RWPE2 (cell line): ENCODE data around the gene TGM5.
"Not testable (repeated sequence)": the region's sequence is repeated elsewhere in the genome, so short reads cannot be mapped to it uniquely, and the experiment has no call there.

Experiments used
- ATAC-seq: fragments of 200-7000 bp; cut with Tn5 transposase; 3 replicates; pipeline ENCODE4 v1.9.1; 2021; ENCODE audit warnings: low read depth
- DNase-seq: peaks from one replicate; pipeline ENCODE4 v3.0.0-alpha.2; 2020; ENCODE audit warnings: low spot score
- H3K27ac ChIP-seq: fragments of 450-650 bp; 2 replicates; pipeline ENCODE4 v1.5.1; 2017; ENCODE audit warnings: mild to moderate bottlenecking; ENCODE audit not compliant: poor library complexity, severe bottlenecking
- H3K27me3 ChIP-seq: fragments of 250-450 bp; sonication (Bioruptor Pico); 2 replicates; pipeline ENCODE4 v1.5.1; 2021; ENCODE audit warnings: mild to moderate bottlenecking, moderate library complexity; ENCODE audit not compliant: insufficient read depth, poor library complexity, severe bottlenecking
- H3K36me3 ChIP-seq: fragments of 250-450 bp; sonication (Bioruptor Pico); 2 replicates; pipeline ENCODE4 v1.5.1; 2020; ENCODE audit warnings: low read depth, mild to moderate bottlenecking, moderate library complexity
- H3K4me1 ChIP-seq: fragments of 250-450 bp; sonication (Bioruptor Pico); 2 replicates; pipeline ENCODE4 v1.5.1; 2021; ENCODE audit warnings: mild to moderate bottlenecking, moderate library complexity; ENCODE audit not compliant: insufficient read depth, poor library complexity, severe bottlenecking
- H3K4me3 ChIP-seq: fragments of 250-450 bp; sonication (Bioruptor Pico); 2 replicates; pipeline ENCODE4 v1.5.1; 2021; ENCODE audit warnings: mild to moderate bottlenecking, moderate library complexity; ENCODE audit not compliant: severe bottlenecking
- H3K9me3 ChIP-seq: fragments of 250-450 bp; sonication (Bioruptor Pico); 2 replicates; pipeline ENCODE4 v1.5.1; 2021; ENCODE audit warnings: mild to moderate bottlenecking, moderate library complexity; ENCODE audit not compliant: severe bottlenecking
- TF ChIP-seq, protein P1 (sequence below): fragments of 450-650 bp; IDR thresholded peaks from one replicate; pipeline ENCODE4 v1.5.1; 2017; ENCODE audit warnings: mild to moderate bottlenecking, moderate library complexity; ENCODE audit not compliant: poor library complexity, severe bottlenecking

TGM5 gene

DNA sequence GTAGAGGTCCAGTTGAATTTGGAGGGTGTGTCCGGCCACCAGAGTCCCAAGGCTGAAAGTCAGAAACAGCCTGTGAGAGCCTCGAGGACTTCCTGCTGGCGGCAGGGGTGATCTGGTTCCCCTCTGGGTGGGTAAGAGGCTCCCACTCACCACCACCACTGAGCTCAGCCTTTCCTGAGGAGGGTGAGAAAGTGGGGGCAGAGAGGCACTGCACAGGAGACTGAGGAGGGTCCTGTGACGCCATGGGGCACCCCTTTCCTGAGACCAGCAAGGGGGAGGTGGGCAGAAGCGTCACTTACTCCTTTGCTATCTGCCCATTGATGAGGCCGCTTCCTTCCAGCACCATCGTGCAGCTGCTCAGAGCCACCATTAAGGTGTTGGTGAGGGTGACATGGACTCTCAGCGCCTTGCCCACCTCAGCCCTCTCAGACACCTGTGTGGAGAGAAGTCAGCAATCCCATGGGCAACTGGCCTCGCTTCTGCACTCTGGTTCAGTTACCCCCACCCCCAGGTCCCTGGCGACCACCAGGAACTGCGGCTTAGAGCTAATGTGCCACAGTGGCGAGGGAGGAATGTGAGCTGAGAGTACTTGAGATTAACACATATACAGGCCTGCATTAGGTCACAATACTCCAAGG lies 10.0 kb upstream of the TGM5 start:
- no peaks in the 10 kb centered on the region for H3K36me3 ChIP-seq
- TF ChIP-seq, protein P1, sequence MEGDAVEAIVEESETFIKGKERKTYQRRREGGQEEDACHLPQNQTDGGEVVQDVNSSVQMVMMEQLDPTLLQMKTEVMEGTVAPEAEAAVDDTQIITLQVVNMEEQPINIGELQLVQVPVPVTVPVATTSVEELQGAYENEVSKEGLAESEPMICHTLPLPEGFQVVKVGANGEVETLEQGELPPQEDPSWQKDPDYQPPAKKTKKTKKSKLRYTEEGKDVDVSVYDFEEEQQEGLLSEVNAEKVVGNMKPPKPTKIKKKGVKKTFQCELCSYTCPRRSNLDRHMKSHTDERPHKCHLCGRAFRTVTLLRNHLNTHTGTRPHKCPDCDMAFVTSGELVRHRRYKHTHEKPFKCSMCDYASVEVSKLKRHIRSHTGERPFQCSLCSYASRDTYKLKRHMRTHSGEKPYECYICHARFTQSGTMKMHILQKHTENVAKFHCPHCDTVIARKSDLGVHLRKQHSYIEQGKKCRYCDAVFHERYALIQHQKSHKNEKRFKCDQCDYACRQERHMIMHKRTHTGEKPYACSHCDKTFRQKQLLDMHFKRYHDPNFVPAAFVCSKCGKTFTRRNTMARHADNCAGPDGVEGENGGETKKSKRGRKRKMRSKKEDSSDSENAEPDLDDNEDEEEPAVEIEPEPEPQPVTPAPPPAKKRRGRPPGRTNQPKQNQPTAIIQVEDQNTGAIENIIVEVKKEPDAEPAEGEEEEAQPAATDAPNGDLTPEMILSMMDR, result no peak
- H3K4me1 ChIP-seq, result no peaks in the 10 kb centered on the region
- no peak for DNase-seq
- no peak overlapping the region for H3K4me3 ChIP-seq
- no peak overlapping the region for H3K27ac ChIP-seq
- ATAC-seq, result no peak
- H3K27me3 ChIP-seq, result no peaks in the 10 kb centered on the region
- no peaks in the 10 kb centered on the region for H3K9me3 ChIP-seq

DNA sequence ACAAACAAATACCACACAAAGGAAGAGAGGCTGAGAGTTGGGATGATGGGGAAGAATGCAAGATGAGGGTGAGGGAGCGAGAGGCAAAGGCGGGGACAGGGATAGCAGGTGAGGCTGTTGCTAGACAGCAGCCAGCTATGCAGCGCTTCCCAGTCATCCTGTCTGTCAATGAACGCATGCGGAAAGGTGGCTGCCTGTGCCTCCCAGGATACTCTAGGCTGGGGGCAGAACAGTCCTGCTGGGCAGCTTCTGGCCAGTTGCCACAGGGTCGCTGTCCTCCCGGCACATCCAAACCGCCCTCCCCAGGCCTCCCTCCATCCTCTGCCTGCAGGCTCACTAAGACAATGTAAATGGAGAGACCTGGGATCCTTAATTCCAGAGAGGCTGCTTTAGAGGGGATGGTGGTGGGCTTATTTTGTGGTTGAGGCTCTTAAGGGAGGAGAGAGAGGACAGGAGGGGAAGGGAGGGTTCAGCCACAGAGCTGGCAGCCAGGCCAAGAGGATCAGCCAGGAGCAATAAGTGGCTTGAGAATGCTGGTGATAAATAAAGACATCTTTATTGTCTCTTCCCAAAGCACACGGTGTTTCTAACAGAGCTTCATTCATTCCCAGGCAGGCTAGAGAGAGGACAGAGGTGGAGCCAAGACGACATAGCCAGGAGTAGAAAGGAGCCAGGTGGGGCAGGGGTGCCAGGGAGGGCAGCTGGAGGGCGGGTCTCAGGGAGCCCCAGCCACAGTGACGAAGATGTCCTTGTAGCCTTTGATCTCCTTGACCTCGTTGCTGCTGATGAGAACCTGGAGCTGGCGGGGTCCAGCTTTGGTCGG lies 9.2 kb upstream of the TGM5 start:
- TF ChIP-seq, protein P1, result no peak
- H3K4me3 ChIP-seq, result no peak overlapping the region
- no peaks in the 10 kb centered on the region for H3K9me3 ChIP-seq
- H3K4me1 ChIP-seq, result no peaks in the 10 kb centered on the region
- H3K27me3 ChIP-seq, result no peaks in the 10 kb centered on the region
- ATAC-seq (no peak), DNase-seq (no peak)
- no peak overlapping the region for H3K27ac ChIP-seq
- no peaks in the 10 kb centered on the region for H3K36me3 ChIP-seq

DNA sequence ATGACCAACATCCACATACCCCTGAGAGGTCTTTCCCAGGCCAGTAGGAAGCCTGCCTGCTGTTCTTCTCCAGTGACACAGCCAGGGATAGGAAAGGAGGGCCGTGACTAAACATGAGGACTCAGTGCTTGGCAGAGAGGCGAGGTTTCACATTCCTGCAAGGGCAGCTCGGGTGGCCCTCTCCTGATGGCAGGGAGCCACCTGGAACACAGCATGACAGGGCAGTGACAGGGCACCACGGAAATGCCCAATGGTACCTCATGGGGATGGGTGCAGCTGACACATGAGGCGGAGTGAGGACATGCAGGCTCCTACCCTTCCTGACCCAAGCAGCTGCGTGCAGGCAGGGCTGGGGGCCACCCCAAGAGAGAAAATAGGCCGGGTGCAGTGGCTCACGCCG lies 7.4 kb upstream of the TGM5 start:
- H3K9me3 ChIP-seq, result no peaks in the 10 kb centered on the region
- no peaks in the 10 kb centered on the region for H3K27me3 ChIP-seq
- peak; percentile 67 for ATAC-seq
- DNase-seq, result no peak
- TF ChIP-seq, protein P1, result no peak
- H3K27ac ChIP-seq, result no peak overlapping the region
- no peaks in the 10 kb centered on the region for H3K36me3 ChIP-seq
- no peaks in the 10 kb centered on the region for H3K4me1 ChIP-seq
- H3K4me3 ChIP-seq, result no peak overlapping the region

DNA sequence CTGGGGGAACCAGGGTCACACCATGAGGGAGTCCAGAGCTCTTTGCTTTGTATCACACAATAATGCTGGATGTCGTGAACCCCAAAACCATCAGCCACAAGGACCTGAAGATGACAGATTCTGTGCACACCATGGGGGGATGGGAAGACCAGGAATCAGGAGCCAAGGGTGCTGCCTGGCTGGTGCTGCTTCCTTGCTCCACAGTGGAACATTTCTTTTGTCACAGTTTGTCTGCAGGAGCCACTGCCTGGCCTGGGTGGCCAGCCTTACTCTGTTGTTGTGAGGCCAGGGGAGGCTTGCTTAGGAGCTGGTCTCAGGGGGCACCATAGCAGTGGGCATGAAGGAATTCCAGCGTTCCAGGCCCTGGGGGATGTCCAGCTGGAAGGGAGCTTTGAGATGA lies 6.5 kb upstream of the TGM5 start:
- no peak for DNase-seq

DNA sequence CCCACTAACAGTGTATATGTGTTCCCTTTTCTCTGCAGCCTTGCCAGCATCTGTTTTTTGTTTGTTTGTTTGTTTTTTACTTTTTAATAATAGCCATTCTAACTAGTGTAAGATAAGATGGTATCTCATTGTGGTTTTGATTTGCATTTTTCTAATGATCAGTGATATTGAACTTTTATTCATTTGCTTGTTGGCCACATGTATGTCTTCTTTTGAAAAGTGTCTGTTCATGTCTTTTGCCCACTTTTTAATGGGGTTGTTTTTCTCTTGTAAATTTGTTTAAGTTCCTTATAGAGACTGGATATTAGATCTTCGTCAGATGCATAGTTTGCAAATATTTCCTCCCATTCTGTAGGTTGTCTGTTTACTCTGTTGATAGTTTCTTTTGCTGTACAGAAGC lies 5.2 kb upstream of the TGM5 start:
- not testable (repeated sequence) for H3K36me3 ChIP-seq, H3K27me3 ChIP-seq, H3K4me3 ChIP-seq, H3K27ac ChIP-seq, DNase-seq, H3K4me1 ChIP-seq, ATAC-seq, H3K9me3 ChIP-seq

More for the DNA sequence above, 6.5 kb upstream of the TGM5 start:
- Histone ChIP-seq H3K36me3 (no peaks in the 10 kb centered on the region), H3K4me1 (no peaks in the 10 kb centered on the region), H3K4me3 (no peak overlapping the region), H3K9me3 (no peaks in the 10 kb centered on the region), H3K27ac (no peak overlapping the region), H3K27me3 (no peaks in the 10 kb centered on the region)
- no peak for ATAC-seq
- TF ChIP-seq, protein P1, result no peak
